C4-2B (cell line): ENCODE measurements around the gene PLD1.

Source experiments
- CTCF ChIP-seq: fragments of 450-650 bp; conservative IDR thresholded peaks from 2 replicates; pipeline ENCODE4 v1.5.1; 2017; ENCODE audit warnings: mild to moderate bottlenecking
- ZFX ChIP-seq: fragments of 450-650 bp; IDR thresholded peaks from 2 replicates; pipeline ENCODE4 v1.6.1; 2017

- no peak for TF ChIP-seq CTCF
- no peak for TF ChIP-seq ZFX
These were observed 11.6 kb upstream of the PLD1 start for GRCh38 chr3:171821778-171822358.
